SK-N-SH (cell line): Measurements from ENCODE around the gene FOXK2. TPM values are rescaled to one million over a fixed set of nuclear protein-coding genes. Genes with fewer than 3 reads are reported as not detected.

Source experiments
- CTCF ChIA-PET: fragments of 300-600, 350-600 bp; formaldehyde crosslinking; extraction: SDS; loops from one replicate; lab custom pipeline; 2021; lab: Yijun Ruan, JAX
- POLR2A ChIA-PET: fragments of 350-600 bp; sonication (Branson Sonifier 250); formaldehyde crosslinking; extraction: SDS; loops from one replicate; lab custom pipeline; 2020; ENCODE audit warnings: antibody characterized with exemption, inconsistent platforms; lab: Yijun Ruan, JAX
- DNase-seq: peaks from one replicate; pipeline ENCODE4 v3.0.0; 2012
- H2AFZ ChIP-seq: fragments of 200-600 bp; sonication (generic); 2 replicates; pipeline ENCODE4 v1.8.1; 2016; ENCODE audit warnings: antibody characterized with exemption, mild to moderate bottlenecking, low read depth
- H3F3A ChIP-seq: fragments of 200-600 bp; sonication (generic); replicated peaks from 2 replicates; pipeline ENCODE3; 2016; ENCODE audit warnings: antibody characterized with exemption, mild to moderate bottlenecking; ENCODE audit not compliant: insufficient read depth
- H3K27ac ChIP-seq, 2 experiments: fragments of 200-500 bp in 1 of 2; fragments of 200-600 bp in 1 of 2; sonication (Bioruptor generic) in 1 of 2; sonication (generic), shearing (Covaris generic) in 1 of 2; 2 replicates each; pipeline versions ENCODE4 v1.5.1 to v1.6.1; 2014 to 2016; ENCODE audit warnings: low read depth in 2 of 2, inconsistent platforms in 1 of 2, low read length in 1 of 2, mild to moderate bottlenecking in 1 of 2, mixed read lengths in 1 of 2
- H3K27me3 ChIP-seq: fragments of 200-600 bp; sonication (generic), shearing (Covaris generic); 2 replicates; pipeline ENCODE4 v1.6.1; 2016; ENCODE audit warnings: mixed run types; ENCODE audit not compliant: insufficient read depth
- H3K36me3 ChIP-seq, 2 experiments: fragments of 200-500 bp in 1 of 2; fragments of 200-600 bp in 1 of 2; sonication (Bioruptor generic) in 1 of 2; sonication (generic) in 1 of 2; replicated peaks in 1 of 2; 2 replicates each; pipeline versions ENCODE3 to v1.5.1; 2014 to 2016; ENCODE audit warnings: low read length in 1 of 2, mild to moderate bottlenecking in 1 of 2; ENCODE audit not compliant: insufficient read depth in 2 of 2, control insufficient read depth in 1 of 2
- H3K4me1 ChIP-seq, 2 experiments: fragments of 200-500 bp in 1 of 2; fragments of 200-600 bp in 1 of 2; sonication (Bioruptor generic) in 1 of 2; sonication (generic), shearing (Covaris generic) in 1 of 2; 2 replicates each; pipeline versions ENCODE4 v1.5.1 to v1.6.1; 2014 to 2016; ENCODE audit warnings: low read depth in 1 of 2, low read length in 1 of 2, mixed run types in 1 of 2; ENCODE audit not compliant: insufficient read depth in 2 of 2, control insufficient read depth in 1 of 2
- H3K4me2 ChIP-seq: fragments of 200-600 bp; sonication (generic), shearing (Covaris generic); 2 replicates; pipeline ENCODE4 v1.6.1; 2017; ENCODE audit warnings: mixed run types
- H3K4me3 ChIP-seq, 2 experiments: fragments of 200-500 bp in 1 of 2; fragments of 200-600 bp in 1 of 2; sonication (Bioruptor generic) in 1 of 2; sonication (generic), shearing (Covaris generic) in 1 of 2; 2 replicates each; pipeline versions ENCODE4 v1.5.1 to v1.8.1; 2014 to 2016; ENCODE audit warnings: low read depth in 2 of 2, inconsistent platforms in 1 of 2, low read length in 1 of 2, mild to moderate bottlenecking in 1 of 2, mixed read lengths in 1 of 2, moderate library complexity in 1 of 2
- H3K79me2 ChIP-seq: fragments of 200-600 bp; sonication (generic); 2 replicates; pipeline ENCODE4 v1.8.1; 2017; ENCODE audit warnings: mild to moderate bottlenecking; ENCODE audit not compliant: insufficient read depth
- H3K9ac ChIP-seq: fragments of 200-600 bp; sonication (generic); 2 replicates; pipeline ENCODE4 v1.6.1; 2017; ENCODE audit warnings: mixed run types
- H3K9me2 ChIP-seq: fragments of 200-600 bp; sonication (generic); 2 replicates; pipeline ENCODE4 v1.6.1; 2017; ENCODE audit warnings: mixed run types
- H3K9me3 ChIP-seq: fragments of 200-600 bp; sonication (generic); 2 replicates; pipeline ENCODE4 v1.6.1; 2017; ENCODE audit warnings: mixed run types, mild to moderate bottlenecking, moderate library complexity
- H4K20me1 ChIP-seq: fragments of 200-600 bp; sonication (generic); 2 replicates; pipeline ENCODE4 v1.6.1; 2017; ENCODE audit warnings: mild to moderate bottlenecking, mixed run types; ENCODE audit not compliant: insufficient read depth
- CHD2 ChIP-seq: fragments of 150-350 bp; IDR thresholded peaks from 2 replicates; pipeline ENCODE4 v1.6.1; 2018; ENCODE audit warnings: low read length; ENCODE audit not compliant: partially characterized antibody
- EP300 ChIP-seq, 2 experiments: IDR thresholded peaks; 2 replicates each; pipeline versions ENCODE4 v1.4.0 to v1.6.1; 2012; ENCODE audit warnings: borderline replicate concordance in 1 of 2, low read depth in 1 of 2, low read length in 1 of 2
- FOXM1 ChIP-seq: IDR thresholded peaks from 2 replicates; pipeline ENCODE4 v1.4.0; 2012; ENCODE audit warnings: low read depth, mild to moderate bottlenecking
- GATA2 ChIP-seq: sonication (generic); formaldehyde crosslinking; IDR thresholded peaks from 2 replicates; pipeline ENCODE4 v1.5.0; 2020; ENCODE audit warnings: mild to moderate bottlenecking, missing genetic modification reagents
- JUND ChIP-seq: IDR thresholded peaks from 2 replicates; pipeline ENCODE4 v1.4.0; 2012
- MEF2A ChIP-seq: IDR thresholded peaks from 2 replicates; pipeline ENCODE4 v1.4.0; 2012; ENCODE audit warnings: low read depth, borderline replicate concordance
- NFIC ChIP-seq: IDR thresholded peaks from 2 replicates; pipeline ENCODE4 v1.4.0; 2012; ENCODE audit warnings: borderline replicate concordance
- POLR2AphosphoS5 ChIP-seq: IDR thresholded peaks from 2 replicates; pipeline ENCODE4 v1.6.1; 2012; ENCODE audit warnings: low read depth, low read length
- RAD21 ChIP-seq: IDR thresholded peaks from 2 replicates; pipeline ENCODE4 v1.6.1; 2012; ENCODE audit warnings: mild to moderate bottlenecking, low read length
- RCOR1 ChIP-seq: fragments of 150-350 bp; IDR thresholded peaks from 2 replicates; pipeline ENCODE4 v1.6.1; 2017; ENCODE audit warnings: antibody characterized with exemption, low read length
- RFX5 ChIP-seq: IDR thresholded peaks from 2 replicates; pipeline ENCODE4 v1.6.1; 2012; ENCODE audit warnings: mild to moderate bottlenecking, improper control_type of control experiment, low read length
- RXRA ChIP-seq: IDR thresholded peaks from 2 replicates; pipeline ENCODE4 v1.4.0; 2012; ENCODE audit warnings: low read depth, mild to moderate bottlenecking, borderline replicate concordance
- SIN3A ChIP-seq: IDR thresholded peaks from 2 replicates; pipeline ENCODE4 v1.6.1; 2012; ENCODE audit warnings: low read depth, mild to moderate bottlenecking, low read length, moderate library complexity, borderline replicate concordance
- TCF12 ChIP-seq: IDR thresholded peaks from 2 replicates; pipeline ENCODE4 v1.4.0; 2012
- YY1 ChIP-seq: IDR thresholded peaks from 2 replicates; pipeline ENCODE4 v1.4.0; 2012; ENCODE audit warnings: low read depth, mild to moderate bottlenecking
- WGBS: methylation state at CpG from one replicate; pipeline ENCODE4 v1.1.6; 2017; ENCODE audit warnings: low lambda C conversion rate; 5-methylcytosine and 5-hydroxymethylcytosine counted together
- polyA plus RNA-seq, 3 experiments: library from polyadenylated mRNA; depleted of rRNA; stranded (reverse); fragments of >200 nt; gene quantifications; 2 replicates each; pipeline ENCODE4 v1.2.3, GENCODE V29; 2012
- TF ChIP-seq, protein P1 (sequence below): fragments of 200-600 bp; sonication (generic); IDR thresholded peaks from 2 replicates; pipeline ENCODE4 v1.6.1; 2017; ENCODE audit warnings: antibody characterized with exemption, mild to moderate bottlenecking, moderate library complexity
- TF ChIP-seq, protein P2 (sequence below): IDR thresholded peaks from 2 replicates; pipeline ENCODE4 v1.4.0; 2012; ENCODE audit warnings: low read depth, borderline replicate concordance
- TF ChIP-seq, protein P3 (sequence below): IDR thresholded peaks from 2 replicates; pipeline ENCODE4; 2012
- TF ChIP-seq, protein P4 (sequence below): IDR thresholded peaks from 2 replicates; pipeline ENCODE4 v1.4.0; 2012; ENCODE audit warnings: low read depth
- TF ChIP-seq, protein P5 (sequence below): fragments of 150-350 bp; IDR thresholded peaks from 2 replicates; pipeline ENCODE4 v1.6.1; 2016; ENCODE audit warnings: mild to moderate bottlenecking, low read depth, low read length

Gene FOXK2
- polyA plus RNA-seq, 1 of the 3 experiments (the other 2 are of a cell fraction) = 36.4 TPM

DNA sequence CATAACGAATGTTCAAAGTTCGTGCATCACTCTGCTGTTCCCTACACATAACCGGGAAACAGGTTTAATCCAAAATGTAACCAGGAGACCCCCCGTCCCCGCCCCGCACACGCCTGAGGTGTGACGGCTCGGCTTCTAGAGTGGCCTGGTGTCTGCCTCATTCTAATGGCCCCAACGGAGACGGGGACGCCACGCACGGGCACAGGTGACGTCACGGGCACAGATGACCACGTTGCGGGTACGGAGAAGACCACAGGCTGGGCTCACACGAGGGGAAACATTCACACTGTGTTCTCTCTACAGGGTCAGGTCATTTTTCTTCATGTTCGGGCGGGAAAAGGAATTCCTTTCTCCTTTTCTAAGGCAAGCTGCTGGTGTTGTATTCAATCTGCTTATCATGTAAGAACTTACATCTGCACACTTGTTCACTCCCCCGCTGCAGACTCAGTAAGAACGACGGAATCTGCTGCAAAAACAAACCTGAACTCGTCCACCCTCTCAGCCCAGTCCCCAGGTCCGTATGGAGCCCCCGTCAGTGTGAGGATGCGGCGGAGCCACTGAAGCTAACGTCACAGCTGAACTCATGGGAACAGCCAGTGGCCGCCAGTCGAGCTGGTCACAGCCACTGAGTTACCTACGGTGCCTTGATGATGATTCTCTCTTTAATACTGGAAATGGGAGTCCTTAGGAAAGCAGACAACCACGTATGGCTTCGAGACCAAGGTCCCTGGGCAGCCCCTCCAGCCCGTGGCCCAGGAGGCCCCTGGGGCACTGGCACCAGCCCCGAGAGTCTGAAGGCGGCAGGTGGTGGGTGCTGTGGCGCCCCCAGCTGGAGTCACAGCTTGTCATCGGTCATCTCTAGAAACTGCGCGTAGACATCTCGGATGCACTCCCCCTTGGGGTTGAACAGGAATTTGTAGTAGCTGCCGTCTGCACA lies 95.8 kb downstream of the FOXK2 start:
- ChIA-PET CTCF (interaction anchor here (1.0 to 1.9 kb wide), 5 partner anchors 13 to 62 kb away, joined by 3 to 6 read pairs (median 3); no protein-coding TSS in a partner anchor), POLR2A (no interaction called here)
- Histone ChIP-seq H3K27ac (no peak overlapping the region), H3K4me3 (no peak overlapping the region), H3K36me3 (peaks cover 53 to 55% of the 10 kb centered on the region in 2 experiments), H3F3A (peaks cover 15% of the 10 kb centered on the region), H3K4me2 (no peak overlapping the region), H2AFZ (no peak overlapping the region), H3K4me1 (peaks cover 0 to 16% of the 10 kb centered on the region in 2 experiments; a peak in 2 of 4 replicates), H3K79me2 (no peaks in the 10 kb centered on the region; the same call in 1 of the 2 replicates), H4K20me1 (no peaks in the 10 kb centered on the region), H3K9me3 (no peaks in the 10 kb centered on the region), H3K9ac (no peak overlapping the region), H3K9me2 (no peaks in the 10 kb centered on the region), H3K27me3 (no peaks in the 10 kb centered on the region)
- 95% methylated on average over 45 of the region's 45 CpGs for WGBS
- DNase-seq = no peak
- TF ChIP-seq RAD21 (0 out of 2 replicates have a peak, but pooled peaks have one; percentile 9), CHD2 (no peak)
- TF ChIP-seq, protein P1, sequence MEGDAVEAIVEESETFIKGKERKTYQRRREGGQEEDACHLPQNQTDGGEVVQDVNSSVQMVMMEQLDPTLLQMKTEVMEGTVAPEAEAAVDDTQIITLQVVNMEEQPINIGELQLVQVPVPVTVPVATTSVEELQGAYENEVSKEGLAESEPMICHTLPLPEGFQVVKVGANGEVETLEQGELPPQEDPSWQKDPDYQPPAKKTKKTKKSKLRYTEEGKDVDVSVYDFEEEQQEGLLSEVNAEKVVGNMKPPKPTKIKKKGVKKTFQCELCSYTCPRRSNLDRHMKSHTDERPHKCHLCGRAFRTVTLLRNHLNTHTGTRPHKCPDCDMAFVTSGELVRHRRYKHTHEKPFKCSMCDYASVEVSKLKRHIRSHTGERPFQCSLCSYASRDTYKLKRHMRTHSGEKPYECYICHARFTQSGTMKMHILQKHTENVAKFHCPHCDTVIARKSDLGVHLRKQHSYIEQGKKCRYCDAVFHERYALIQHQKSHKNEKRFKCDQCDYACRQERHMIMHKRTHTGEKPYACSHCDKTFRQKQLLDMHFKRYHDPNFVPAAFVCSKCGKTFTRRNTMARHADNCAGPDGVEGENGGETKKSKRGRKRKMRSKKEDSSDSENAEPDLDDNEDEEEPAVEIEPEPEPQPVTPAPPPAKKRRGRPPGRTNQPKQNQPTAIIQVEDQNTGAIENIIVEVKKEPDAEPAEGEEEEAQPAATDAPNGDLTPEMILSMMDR = peak; percentile 38

DNA sequence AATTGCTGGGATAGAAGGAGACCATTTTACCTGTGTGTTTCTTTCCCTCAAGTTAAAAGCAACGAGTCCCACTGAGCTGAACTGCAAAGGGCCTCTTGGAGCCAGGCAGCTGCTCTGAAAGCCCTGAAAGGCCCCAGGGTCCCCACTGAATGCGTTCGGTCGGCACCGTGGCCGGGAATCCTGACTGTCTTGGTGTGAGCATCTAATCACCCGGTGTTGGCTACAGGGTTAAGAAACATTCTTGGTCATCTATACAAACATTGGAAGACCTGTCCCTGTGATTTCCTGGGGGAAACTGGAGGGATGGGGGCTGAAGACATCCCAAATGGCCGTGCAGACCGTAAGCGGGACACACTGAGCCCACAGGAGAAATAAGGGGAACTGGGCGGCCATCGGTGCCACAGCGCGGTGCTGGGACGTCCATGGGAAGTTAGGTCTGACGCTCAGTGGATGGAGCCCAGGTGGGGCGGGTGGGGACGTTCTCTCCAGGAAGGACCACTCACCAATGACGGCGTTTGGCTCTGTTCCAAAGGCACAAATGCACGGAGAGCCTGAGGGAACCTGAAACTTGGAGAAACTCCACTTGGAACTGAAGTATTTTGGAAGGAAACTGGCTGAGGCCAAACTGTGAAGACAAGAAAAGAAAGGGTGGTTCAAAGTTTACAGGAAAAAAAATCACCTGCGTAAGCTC lies 96.6 kb downstream of the FOXK2 start:
- Histone ChIP-seq H3K9me3 (no peaks in the 10 kb centered on the region), H3K4me2 (no peak overlapping the region), H3F3A (peaks cover 9% of the 10 kb centered on the region), H3K27me3 (no peaks in the 10 kb centered on the region), H2AFZ (no peak overlapping the region), H3K4me1 (peaks cover 0 to 12% of the 10 kb centered on the region in 2 experiments; a peak in 2 of 4 replicates), H4K20me1 (no peaks in the 10 kb centered on the region), H3K79me2 (no peaks in the 10 kb centered on the region; the same call in 1 of the 2 replicates), H3K9ac (no peak overlapping the region), H3K4me3 (no peak overlapping the region), H3K9me2 (no peaks in the 10 kb centered on the region), H3K36me3 (peaks cover 50 to 60% of the 10 kb centered on the region in 2 experiments), H3K27ac (no peak overlapping the region)
- POLR2A ChIA-PET = no interaction called here
- 91% methylated on average over 22 of the region's 22 CpGs for WGBS
- no peak for DNase-seq
- CTCF ChIA-PET = interaction anchor here (0.6 to 1.9 kb wide), 5 partner anchors 15 to 173 kb away, joined by 3 to 6 read pairs (median 3); no protein-coding TSS in a partner anchor
- TF ChIP-seq, protein P2, sequence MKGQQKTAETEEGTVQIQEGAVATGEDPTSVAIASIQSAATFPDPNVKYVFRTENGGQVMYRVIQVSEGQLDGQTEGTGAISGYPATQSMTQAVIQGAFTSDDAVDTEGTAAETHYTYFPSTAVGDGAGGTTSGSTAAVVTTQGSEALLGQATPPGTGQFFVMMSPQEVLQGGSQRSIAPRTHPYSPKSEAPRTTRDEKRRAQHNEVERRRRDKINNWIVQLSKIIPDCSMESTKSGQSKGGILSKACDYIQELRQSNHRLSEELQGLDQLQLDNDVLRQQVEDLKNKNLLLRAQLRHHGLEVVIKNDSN = no peak
- TF ChIP-seq, protein P3, sequence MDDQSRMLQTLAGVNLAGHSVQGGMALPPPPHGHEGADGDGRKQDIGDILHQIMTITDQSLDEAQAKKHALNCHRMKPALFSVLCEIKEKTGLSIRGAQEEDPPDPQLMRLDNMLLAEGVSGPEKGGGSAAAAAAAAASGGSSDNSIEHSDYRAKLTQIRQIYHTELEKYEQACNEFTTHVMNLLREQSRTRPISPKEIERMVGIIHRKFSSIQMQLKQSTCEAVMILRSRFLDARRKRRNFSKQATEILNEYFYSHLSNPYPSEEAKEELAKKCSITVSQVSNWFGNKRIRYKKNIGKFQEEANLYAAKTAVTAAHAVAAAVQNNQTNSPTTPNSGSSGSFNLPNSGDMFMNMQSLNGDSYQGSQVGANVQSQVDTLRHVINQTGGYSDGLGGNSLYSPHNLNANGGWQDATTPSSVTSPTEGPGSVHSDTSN = no peak
- TF ChIP-seq TCF12 = no peak
- no peak for TF ChIP-seq SIN3A
- TF ChIP-seq, protein P4, sequence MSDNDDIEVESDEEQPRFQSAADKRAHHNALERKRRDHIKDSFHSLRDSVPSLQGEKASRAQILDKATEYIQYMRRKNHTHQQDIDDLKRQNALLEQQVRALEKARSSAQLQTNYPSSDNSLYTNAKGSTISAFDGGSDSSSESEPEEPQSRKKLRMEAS = no peak
- TF ChIP-seq RAD21 = no peak
- TF ChIP-seq GATA2 (CRISPR knock-in tag) = no peak
- TF ChIP-seq NFIC = no peak
- TF ChIP-seq JUND = no peak
- no peak for TF ChIP-seq EP300 (IDR thresholded peaks at IDR 0.05; ENCODE audit: borderline replicate concordance in 1 of 2, low read depth in 1 of 2, low read length in 1 of 2)
- TF ChIP-seq MEF2A = no peak
- TF ChIP-seq YY1 = no peak
- no peak for TF ChIP-seq RCOR1
- TF ChIP-seq RFX5 = no peak
- no peak for TF ChIP-seq POLR2AphosphoS5
- no peak for TF ChIP-seq RXRA
- no peak for TF ChIP-seq FOXM1
- TF ChIP-seq, protein P5, sequence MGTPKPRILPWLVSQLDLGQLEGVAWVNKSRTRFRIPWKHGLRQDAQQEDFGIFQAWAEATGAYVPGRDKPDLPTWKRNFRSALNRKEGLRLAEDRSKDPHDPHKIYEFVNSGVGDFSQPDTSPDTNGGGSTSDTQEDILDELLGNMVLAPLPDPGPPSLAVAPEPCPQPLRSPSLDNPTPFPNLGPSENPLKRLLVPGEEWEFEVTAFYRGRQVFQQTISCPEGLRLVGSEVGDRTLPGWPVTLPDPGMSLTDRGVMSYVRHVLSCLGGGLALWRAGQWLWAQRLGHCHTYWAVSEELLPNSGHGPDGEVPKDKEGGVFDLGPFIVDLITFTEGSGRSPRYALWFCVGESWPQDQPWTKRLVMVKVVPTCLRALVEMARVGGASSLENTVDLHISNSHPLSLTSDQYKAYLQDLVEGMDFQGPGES = no peak
